Activated B cell treated with CpG ODN at 0.5 μM for 24 hours (primary cell): ENCODE results near the gene MTM1. TPM values are rescaled to one million over a fixed set of nuclear protein-coding genes. Genes with fewer than 3 reads are reported as not detected.
A peak's percentile ranks its signal among the peaks of the same experiment; 100 is the strongest.

Experiments used
- ATAC-seq: fragments of 200-7000 bp; cut with Tn5 transposase; one replicate; pipeline ENCODE4 v1.10.0; 2021; ENCODE audit warnings: low read depth, mild to moderate bottlenecking, moderate library complexity
- CTCF ChIA-PET: fragments of 350-600 bp; sonication (Branson Sonifier 250); formaldehyde crosslinking; loops from one replicate; lab custom pipeline; 2021; ENCODE audit warnings: antibody characterized with exemption; lab: Charles Lee
- POLR2A ChIA-PET: fragments of 350-600 bp; sonication (Branson Sonifier 250); formaldehyde crosslinking; loops from one replicate; lab custom pipeline; 2021; ENCODE audit warnings: antibody characterized with exemption; lab: Charles Lee
- DNase-seq: peaks from one replicate; pipeline ENCODE4 v3.0.0; 2022
- H3K27ac Mint-ChIP-seq: one replicate; pipeline ENCODE4 v1.8.0; 2020; ENCODE audit warnings: mixed read lengths
- H3K27me3 Mint-ChIP-seq: one replicate; pipeline ENCODE4 v1.8.0; 2021; ENCODE audit warnings: mixed read lengths
- H3K36me3 Mint-ChIP-seq: one replicate; pipeline ENCODE4 v1.8.0; 2021; ENCODE audit warnings: low read depth, mixed read lengths
- H3K4me1 Mint-ChIP-seq: one replicate; pipeline ENCODE4 v1.8.0; 2021; ENCODE audit warnings: mixed read lengths
- H3K4me3 Mint-ChIP-seq: one replicate; pipeline ENCODE4 v1.8.0; 2020; ENCODE audit warnings: mild to moderate bottlenecking, mixed read lengths
- H3K9me3 Mint-ChIP-seq: one replicate; pipeline ENCODE4 v1.8.0; 2020; ENCODE audit warnings: mixed read lengths
- CTCF ChIP-seq: fragments of 200-600 bp; IDR thresholded peaks from one replicate; pipeline ENCODE4 v1.8.0; 2022; ENCODE audit warnings: antibody characterized with exemption, mild to moderate bottlenecking
- intact Hi-C: fragments of 100-400 bp; cut with micrococcal nuclease; formaldehyde crosslinking; loops from one replicate; pipeline ENCODE4 v1.15.1; 2024
- total RNA-seq: library from RNA; stranded (reverse); gene quantifications from 2 replicates; pipeline ENCODE4 v1.2.3, GENCODE V29; 2022

Gene MTM1
- total RNA-seq: 22.0 and 24.4 TPM in 2 replicates

GRCh38 chrX:150568320-150569154, at the start of gene MTM1:
TSS of gene MTM1 (plus strand) at chrX:150568621. CDS start at chrX:150592615, 23,994 bp downstream.
- POLR2A ChIA-PET: interaction anchor here (0.6 to 2.7 kb wide), 15 partner anchors 14 to 1063 kb away, joined by 3 to 28 read pairs (median 4); partner anchors contain the start of genes EOLA1, EOLA2, IDS and MAMLD1
- TF ChIP-seq CTCF: no peak
- Mint-ChIP-seq H3K27ac (peak within 1 kb of the TSS; percentile 89), H3K27me3 (no peaks in the 10 kb centered on the region), H3K9me3 (no peaks in the 10 kb centered on the region), H3K4me3 (peak within 1 kb of the TSS; percentile 86), H3K4me1 (peaks cover 45% of the 10 kb centered on the region), H3K36me3 (no peaks in the 10 kb centered on the region)
- intact Hi-C loops: loop anchor here (1.0 to 2.0 kb wide), 7 partner anchors 18 to 828 kb away; partner anchors contain the start of genes CD99L2, MTMR1 and VMA21
- DNase-seq (peak; percentile 86), ATAC-seq (peak; percentile 86)
- CTCF ChIA-PET: interaction anchor here (1.1 kb wide), 1 partner anchor 19 kb away, joined by 6 read pairs; no protein-coding TSS in a partner anchor

- POLR2A ChIA-PET: no interaction called here
- CTCF ChIA-PET: no interaction called here
- TF ChIP-seq CTCF: no peak
- Mint-ChIP-seq H3K27me3 (no peaks in the 10 kb centered on the region), H3K4me1 (no peaks in the 10 kb centered on the region), H3K9me3 (no peaks in the 10 kb centered on the region), H3K36me3 (no peaks in the 10 kb centered on the region), H3K27ac (no peak overlapping the region), H3K4me3 (no peak overlapping the region)
- intact Hi-C loops: loop anchor here (10.0 kb wide), 1 partner anchor 62 kb away; no protein-coding TSS in a partner anchor
- ATAC-seq (no peak), DNase-seq (no peak)
These were observed 45.9 kb upstream of the MTM1 start for GRCh38 chrX:150522494-150522893.

- intact Hi-C loops: loop anchor here (10.0 kb wide), 1 partner anchor 60 kb away; no protein-coding TSS in a partner anchor
- ATAC-seq (no peak), DNase-seq (no peak)
- TF ChIP-seq CTCF: no peak
- Mint-ChIP-seq H3K27me3 (no peaks in the 10 kb centered on the region), H3K4me1 (no peaks in the 10 kb centered on the region), H3K27ac (no peak overlapping the region), H3K9me3 (no peaks in the 10 kb centered on the region), H3K36me3 (no peaks in the 10 kb centered on the region), H3K4me3 (no peak overlapping the region)
- ChIA-PET POLR2A (no interaction called here), CTCF (no interaction called here)
These were observed 43.1 kb upstream of the MTM1 start for GRCh38 chrX:150525061-150525919.

- POLR2A ChIA-PET: no interaction called here
- H3K9me3 Mint-ChIP-seq: no peaks in the 10 kb centered on the region
- CTCF ChIA-PET: no interaction called here
- ATAC-seq: no peak
- DNase-seq: no peak
- no peak overlapping the region for H3K27ac Mint-ChIP-seq
- intact Hi-C loops: loop anchor here (10.0 kb wide), 1 partner anchor 58 kb away; no protein-coding TSS in a partner anchor
- H3K4me3 Mint-ChIP-seq: no peak overlapping the region
- TF ChIP-seq CTCF: no peak
- H3K4me1 Mint-ChIP-seq: no peaks in the 10 kb centered on the region
- no peaks in the 10 kb centered on the region for H3K36me3 Mint-ChIP-seq
- H3K27me3 Mint-ChIP-seq: no peaks in the 10 kb centered on the region
These were observed 41.7 kb upstream of the MTM1 start for GRCh38 chrX:150526692-150527091.
